NT2/D1 (cell line): Measurements from ENCODE around the gene ICAM2.

Experiments
- SUZ12 ChIP-seq: IDR thresholded peaks from 2 replicates; pipeline ENCODE4 v1.6.1; 2011; ENCODE audit not compliant: insufficient read length, insufficient read depth; ENCODE audit errors: extremely low read depth
- YY1 ChIP-seq: IDR thresholded peaks from 2 replicates; pipeline ENCODE4 v1.6.1; 2011; ENCODE audit not compliant: insufficient read length, insufficient read depth
- ZNF274 ChIP-seq: IDR thresholded peaks from 2 replicates; pipeline ENCODE4 v1.6.1; 2011; ENCODE audit warnings: mild to moderate bottlenecking, low read depth, low read length

DNA sequence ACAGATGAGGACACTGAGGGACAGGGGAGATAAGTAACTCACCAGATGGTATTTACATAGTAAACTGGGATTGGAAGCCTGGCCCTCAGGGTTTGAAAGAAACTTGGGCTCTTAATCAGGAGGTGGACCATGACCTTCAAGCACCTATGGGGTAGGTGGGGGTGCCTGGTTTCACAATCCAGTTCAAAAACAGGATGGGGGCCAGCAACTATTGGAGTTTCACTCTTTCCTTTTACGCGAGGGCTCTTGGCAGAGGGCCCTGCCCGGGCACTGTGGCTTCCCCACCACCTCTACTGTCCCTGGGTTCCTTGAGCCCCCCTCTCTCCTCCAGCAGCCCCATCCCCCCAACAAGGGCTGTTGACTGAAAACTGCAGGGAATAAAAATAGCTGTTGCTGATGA, 33.6 kb downstream of the ICAM2 start:
- TF ChIP-seq ZNF274: no peak
- TF ChIP-seq YY1: no peak
- no peak for TF ChIP-seq SUZ12
